ENCODE measurements around the gene FRMPD4.

- no peak for TF ChIP-seq CTCF (IDR thresholded peaks at IDR 0.05)
- no peak for TF ChIP-seq POLR2A (IDR thresholded peaks at IDR 0.05; ENCODE audit: low read length)
- TF ChIP-seq CBX2 (IDR thresholded peaks at IDR 0.05; ENCODE audit: borderline replicate concordance, low read depth): no peak
- TF ChIP-seq EP300 (IDR thresholded peaks at IDR 0.05): no peak
- TF ChIP-seq CBX8 (IDR thresholded peaks at IDR 0.05): no peak
- no peak for TF ChIP-seq KDM1A (IDR thresholded peaks at IDR 0.05; ENCODE audit: low read depth)
- TF ChIP-seq USF2 (IDR thresholded peaks at IDR 0.05): no peak
- no peak for TF ChIP-seq CHD2 (IDR thresholded peaks at IDR 0.05; ENCODE audit: low read length, partially characterized antibody)
- no peak for TF ChIP-seq RCOR1 (IDR thresholded peaks at IDR 0.05; ENCODE audit: low read depth, low read length)
- TF ChIP-seq TP53 (CRISPR knock-in tag; IDR thresholded peaks at IDR 0.05): no peak
Observed at GRCh38 chrX:12138361-12139313, at the start of gene FRMPD4.

Measured in A549 (cell line).